BLaER1 treated with 17β-estradiol and CSF1 and Interleukin-3, amounts not matched to agents 10 nM and 100 nM (cell line): ENCODE measurements around the gene PBX1.

ENCODE experiments used
- H3K27ac ChIP-seq, 11 experiments: shearing (Covaris generic); formaldehyde crosslinking; 2 replicates each; pipeline ENCODE4 v1.8.1; 2022
- H3K27me3 ChIP-seq, 11 experiments: shearing (Covaris generic); formaldehyde crosslinking; 2 replicates each; pipeline ENCODE4 v1.8.1; 2022
- H3K36me3 ChIP-seq, 11 experiments: shearing (Covaris generic); formaldehyde crosslinking; 2 replicates each; pipeline ENCODE4 v1.8.1; 2022
- H3K4me1 ChIP-seq, 10 experiments: shearing (Covaris generic); formaldehyde crosslinking; 2 replicates each; pipeline ENCODE4 v1.8.1; 2022
- H3K4me2 ChIP-seq, 11 experiments: shearing (Covaris generic); formaldehyde crosslinking; 2 replicates each; pipeline ENCODE4 v1.8.1; 2022
- H3K4me3 ChIP-seq, 10 experiments: shearing (Covaris generic); formaldehyde crosslinking; 2 replicates each; pipeline ENCODE4 v1.8.1; 2022
- H3K9ac ChIP-seq, 11 experiments: shearing (Covaris generic); formaldehyde crosslinking; 2 replicates each; pipeline ENCODE4 v1.8.1; 2022
- H3K9me3 ChIP-seq, 11 experiments: shearing (Covaris generic); formaldehyde crosslinking; replicated peaks in 1 of 11; 2 replicates each; pipeline ENCODE4 v1.8.1; 2022
- H4K20me1 ChIP-seq, 11 experiments: shearing (Covaris generic); formaldehyde crosslinking; 2 replicates each; pipeline ENCODE4 v1.8.1; 2022
- Cebpa-rat ChIP-seq, 11 experiments: shearing (Covaris generic); IDR thresholded peaks; 2 replicates each; pipeline ENCODE4 v1.8.1; 2022

The PBX1 gene

DNA sequence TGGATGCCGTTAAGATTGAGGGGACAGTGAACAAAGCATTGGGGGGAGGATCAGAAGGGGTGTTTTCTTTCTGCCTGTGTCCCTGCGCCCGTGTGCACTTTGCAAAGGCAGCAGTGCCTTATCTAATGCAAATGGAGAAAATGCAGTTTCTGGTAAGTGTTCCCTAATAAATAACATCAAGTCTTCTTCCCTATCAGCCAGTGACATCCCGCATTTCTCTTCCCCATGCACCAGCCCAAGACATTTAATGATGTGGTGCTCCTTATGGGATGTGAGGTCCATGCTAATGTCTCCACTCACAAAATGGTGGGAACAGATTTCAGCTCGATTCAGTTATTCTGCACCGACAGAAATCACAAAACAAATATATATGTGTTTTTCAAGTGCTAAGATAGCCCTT, 111.8 kb downstream of the PBX1 start:
- no peak overlapping the region for H3K4me3 ChIP-seq
- no peaks in the 10 kb centered on the region for H3K27me3 ChIP-seq
- H3K4me1 ChIP-seq: 0 out of 20 replicates have a peak, but pooled peaks cover 0 to 4% (median 0%) of the 10 kb centered on the region in 10 experiments
- no peak for TF ChIP-seq Cebpa-rat (IDR thresholded peaks at IDR 0.05)
- no peaks in the 10 kb centered on the region for H3K36me3 ChIP-seq
- H3K9ac ChIP-seq: no peak overlapping the region
- no peak overlapping the region for H3K4me2 ChIP-seq
- H4K20me1 ChIP-seq: no peaks in the 10 kb centered on the region
- H3K27ac ChIP-seq: no peak overlapping the region
- H3K9me3 ChIP-seq: peaks cover 9 to 22% (median 14%) of the 10 kb centered on the region in 11 experiments; a peak in 21 of 22 replicates

GRCh38 chr1:164671323-164671965, 112.5 kb downstream of the PBX1 start:
- no peaks in the 10 kb centered on the region for H3K36me3 ChIP-seq
- no peaks in the 10 kb centered on the region for H4K20me1 ChIP-seq
- no peak for TF ChIP-seq Cebpa-rat (IDR thresholded peaks at IDR 0.05)
- peaks cover 9 to 22% (median 14%) of the 10 kb centered on the region in 11 experiments; a peak in 21 of 22 replicates for H3K9me3 ChIP-seq
- H3K4me3 ChIP-seq: no peak overlapping the region
- H3K4me1 ChIP-seq: 0 out of 20 replicates have a peak, but pooled peaks cover 0 to 4% (median 0%) of the 10 kb centered on the region in 10 experiments
- H3K27me3 ChIP-seq: no peaks in the 10 kb centered on the region
- H3K27ac ChIP-seq: no peak overlapping the region
- no peak overlapping the region for H3K9ac ChIP-seq
- no peak overlapping the region for H3K4me2 ChIP-seq

GRCh38 chr1:164671966-164672571, 113.1 kb downstream of the PBX1 start:
- TF ChIP-seq Cebpa-rat (IDR thresholded peaks at IDR 0.05): no peak
- no peaks in the 10 kb centered on the region for H3K27me3 ChIP-seq
- H3K9ac ChIP-seq: no peak overlapping the region
- H3K9me3 ChIP-seq: peaks cover 9 to 22% (median 14%) of the 10 kb centered on the region in 11 experiments; a peak in 21 of 22 replicates
- no peaks in the 10 kb centered on the region for H4K20me1 ChIP-seq
- H3K4me1 ChIP-seq: 0 out of 20 replicates have a peak, but pooled peaks cover 0 to 4% (median 0%) of the 10 kb centered on the region in 10 experiments
- H3K27ac ChIP-seq: no peak overlapping the region
- H3K36me3 ChIP-seq: no peaks in the 10 kb centered on the region
- H3K4me3 ChIP-seq: no peak overlapping the region
- no peak overlapping the region for H3K4me2 ChIP-seq

DNA sequence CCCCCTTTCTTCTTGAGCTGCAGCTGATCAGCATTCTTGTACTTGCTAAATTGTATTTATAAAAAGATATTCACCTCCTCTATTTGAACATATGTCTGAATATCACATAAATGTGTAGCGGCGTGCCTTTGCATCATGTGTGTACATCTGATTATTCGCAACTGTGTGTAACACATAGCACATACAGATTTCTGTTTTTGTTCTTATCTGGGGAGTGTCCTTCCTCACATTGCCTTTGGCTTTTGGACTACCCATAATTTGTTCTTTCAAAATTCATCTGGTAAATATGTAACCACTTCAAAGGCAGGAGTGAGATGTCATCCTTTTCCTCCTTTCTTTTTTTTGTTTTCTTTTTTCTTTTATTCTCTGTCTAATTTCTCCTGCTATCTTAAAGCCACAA, 113.6 kb downstream of the PBX1 start:
- Histone ChIP-seq H3K27ac (no peak overlapping the region), H3K9ac (no peak overlapping the region)

DNA sequence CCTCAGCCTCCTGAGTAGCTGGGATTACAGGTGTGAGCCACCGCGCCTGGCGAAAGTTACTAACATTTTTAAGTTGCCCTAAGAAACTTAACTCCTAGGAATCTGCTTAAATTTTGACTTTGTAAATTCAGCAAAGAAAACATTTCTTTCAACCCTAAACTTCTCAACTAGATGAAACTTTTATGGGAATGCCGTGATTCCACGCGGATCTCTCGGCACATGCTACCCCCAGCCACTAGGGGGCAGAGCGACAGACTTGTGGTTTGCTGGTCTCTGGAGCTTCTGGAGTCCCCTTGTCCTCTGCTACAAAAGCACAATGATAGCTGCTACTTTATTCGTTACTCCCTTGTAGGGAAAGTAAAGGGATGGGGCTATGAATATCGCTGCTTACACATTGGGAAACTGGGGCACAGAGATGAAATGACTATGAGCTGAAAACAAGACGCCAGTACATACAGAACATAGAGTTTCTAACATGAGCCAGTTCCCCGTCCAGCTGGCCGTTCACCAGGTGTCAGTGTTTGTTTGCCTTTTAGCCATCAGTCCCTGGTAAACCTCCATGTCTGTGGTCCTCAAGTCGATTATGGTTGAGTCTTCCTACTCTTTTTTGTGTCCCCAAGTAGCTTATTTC, 114.7 kb downstream of the PBX1 start:
- Histone ChIP-seq H3K4me1 (0 out of 20 replicates have a peak, but pooled peaks cover 0 to 4% (median 0%) of the 10 kb centered on the region in 10 experiments), H4K20me1 (no peaks in the 10 kb centered on the region), H3K4me2 (no peak overlapping the region), H3K9me3 (peaks cover 8 to 20% (median 14%) of the 10 kb centered on the region in 11 experiments; a peak in 21 of 22 replicates), H3K36me3 (no peaks in the 10 kb centered on the region), H3K27me3 (no peaks in the 10 kb centered on the region), H3K9ac (no peak overlapping the region), H3K4me3 (no peak overlapping the region), H3K27ac (no peak overlapping the region)
- no peak for TF ChIP-seq Cebpa-rat (IDR thresholded peaks at IDR 0.05)

More for the DNA sequence above, 113.6 kb downstream of the PBX1 start:
- H4K20me1 ChIP-seq: no peaks in the 10 kb centered on the region
- no peak overlapping the region for H3K4me3 ChIP-seq
- H3K4me1 ChIP-seq: 0 out of 20 replicates have a peak, but pooled peaks cover 0 to 4% (median 0%) of the 10 kb centered on the region in 10 experiments
- no peaks in the 10 kb centered on the region for H3K36me3 ChIP-seq
- H3K4me2 ChIP-seq: no peak overlapping the region
- TF ChIP-seq Cebpa-rat (IDR thresholded peaks at IDR 0.05): no peak
- peaks cover 9 to 22% (median 14%) of the 10 kb centered on the region in 11 experiments; a peak in 21 of 22 replicates for H3K9me3 ChIP-seq
- H3K27me3 ChIP-seq: no peaks in the 10 kb centered on the region

- H3K4me1 ChIP-seq: 0 out of 20 replicates have a peak, but pooled peaks cover 0 to 4% (median 0%) of the 10 kb centered on the region in 10 experiments
- H3K9ac ChIP-seq: no peak overlapping the region
- no peak overlapping the region for H3K4me2 ChIP-seq
- no peak for TF ChIP-seq Cebpa-rat (IDR thresholded peaks at IDR 0.05)
- H3K9me3 ChIP-seq: peaks cover 0 to 3% (median 0%) of the 10 kb centered on the region in 11 experiments; a peak in 2 of 22 replicates
- H3K27ac ChIP-seq: no peak overlapping the region
- H3K4me3 ChIP-seq: no peak overlapping the region
- no peaks in the 10 kb centered on the region for H4K20me1 ChIP-seq
- H3K36me3 ChIP-seq: no peaks in the 10 kb centered on the region
- H3K27me3 ChIP-seq: no peaks in the 10 kb centered on the region
These were observed 116.4 kb downstream of the PBX1 start for GRCh38 chr1:164675342-164675904.

DNA sequence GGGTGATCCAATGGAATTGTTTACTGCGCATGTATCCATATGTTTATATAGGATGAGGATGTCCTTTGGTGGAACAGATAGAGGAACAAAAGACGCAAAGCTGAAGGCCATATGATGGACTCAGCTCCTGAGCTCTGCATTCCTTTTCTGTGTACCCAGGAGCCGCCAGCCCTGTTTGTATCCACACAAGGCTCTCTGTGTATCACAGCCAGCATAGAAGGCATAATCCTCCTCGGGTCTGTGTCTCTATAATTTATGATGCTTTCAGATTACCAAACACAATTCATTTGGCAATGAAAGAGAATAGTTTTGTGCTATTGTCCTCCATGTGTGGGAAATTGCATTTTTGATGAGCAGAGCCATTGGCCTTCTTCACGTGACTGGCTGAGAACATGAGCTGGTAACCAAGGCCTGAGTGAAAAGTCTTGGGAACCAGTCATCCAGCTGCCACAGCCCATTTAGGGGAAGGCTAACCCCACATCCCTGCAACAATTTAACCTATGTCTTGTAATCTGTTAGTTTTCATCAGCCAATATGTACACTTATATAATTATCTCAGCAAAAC, 119.2 kb downstream of the PBX1 start:
- Histone ChIP-seq H3K4me2 (no peak overlapping the region), H4K20me1 (no peaks in the 10 kb centered on the region), H3K4me1 (no peaks in the 10 kb centered on the region), H3K4me3 (no peak overlapping the region), H3K9me3 (no peaks in the 10 kb centered on the region), H3K9ac (no peak overlapping the region), H3K27me3 (no peaks in the 10 kb centered on the region), H3K36me3 (no peaks in the 10 kb centered on the region), H3K27ac (no peak overlapping the region)
- TF ChIP-seq Cebpa-rat (IDR thresholded peaks at IDR 0.05): no peak

DNA sequence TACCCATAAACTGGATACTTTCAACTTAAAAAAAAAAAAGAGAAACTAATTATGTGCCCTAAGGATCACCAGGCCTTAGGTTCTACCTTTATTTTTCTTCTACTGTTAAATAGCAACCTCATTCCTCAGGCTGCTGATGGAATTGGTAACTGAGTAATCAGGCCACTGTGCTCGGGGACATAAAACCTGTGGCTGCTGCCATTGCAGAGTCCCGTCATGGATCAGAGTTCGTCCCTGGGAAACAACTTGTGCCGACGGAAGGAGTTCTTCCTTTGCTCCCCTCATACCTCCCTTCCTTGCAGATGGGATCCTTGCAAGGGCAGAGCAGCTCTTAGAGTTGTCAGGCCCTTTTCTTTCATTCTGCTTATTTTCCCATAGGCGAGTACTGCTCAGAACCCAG, 123.6 kb downstream of the PBX1 start:
- Histone ChIP-seq H3K27ac (no peak overlapping the region), H3K4me3 (no peak overlapping the region), H3K4me2 (no peak overlapping the region), H3K9me3 (no peaks in the 10 kb centered on the region), H3K4me1 (peaks cover 0 to 13% (median 6%) of the 10 kb centered on the region in 10 experiments; a peak in 11 of 20 replicates), H3K9ac (no peak overlapping the region), H4K20me1 (no peaks in the 10 kb centered on the region), H3K27me3 (no peaks in the 10 kb centered on the region), H3K36me3 (no peaks in the 10 kb centered on the region)
- no peak for TF ChIP-seq Cebpa-rat (IDR thresholded peaks at IDR 0.05)

GRCh38 chr1:164683235-164683634, 124.3 kb downstream of the PBX1 start:
- H3K4me2 ChIP-seq: no peak overlapping the region

More at GRCh38 chr1:164683235-164683634, 124.3 kb downstream of the PBX1 start:
- Histone ChIP-seq H4K20me1 (no peaks in the 10 kb centered on the region), H3K4me1 (peaks cover 0 to 13% (median 6%) of the 10 kb centered on the region in 10 experiments; a peak in 11 of 20 replicates), H3K4me3 (no peak overlapping the region), H3K27ac (no peak overlapping the region), H3K9me3 (no peaks in the 10 kb centered on the region), H3K9ac (no peak overlapping the region), H3K27me3 (no peaks in the 10 kb centered on the region), H3K36me3 (no peaks in the 10 kb centered on the region)
- no peak for TF ChIP-seq Cebpa-rat (IDR thresholded peaks at IDR 0.05)
